HAP-1 (cell line): ENCODE results near the gene B3GAT3.
"Not testable (repeated sequence)": the region's sequence is repeated elsewhere in the genome, so short reads cannot be mapped to it uniquely, and the experiment has no call there.

ENCODE experiments used
- DNase-seq, 2 experiments: peaks; one replicate each; pipeline ENCODE4 v3.0.0-alpha.2; 2016 to 2020; ENCODE audit warnings: low spot score in 2 of 2
- H3K27me3 ChIP-seq: fragments of 250-450 bp; sonication (Bioruptor Pico); 2 replicates; pipeline ENCODE4 v1.5.1; 2020; ENCODE audit warnings: low read depth, mild to moderate bottlenecking, moderate library complexity
- H3K36me3 ChIP-seq: fragments of 250-450 bp; sonication (Bioruptor Pico); replicated peaks from 2 replicates; pipeline ENCODE4 v1.5.1; 2020; ENCODE audit warnings: mild to moderate bottlenecking
- H3K4me1 ChIP-seq: fragments of 250-450 bp; sonication (Bioruptor Pico); 2 replicates; pipeline ENCODE4 v1.5.1; 2020; ENCODE audit warnings: mild to moderate bottlenecking
- H3K4me3 ChIP-seq: fragments of 250-450 bp; sonication (Bioruptor Pico); 2 replicates; pipeline ENCODE4 v1.5.1; 2020; ENCODE audit warnings: mild to moderate bottlenecking, moderate library complexity
- H3K9me3 ChIP-seq: fragments of 250-450 bp; sonication (Bioruptor Pico); 2 replicates; pipeline ENCODE4 v1.5.1; 2020; ENCODE audit warnings: mild to moderate bottlenecking, moderate library complexity
- in situ Hi-C: fragments of 300-500 bp; cut with MboI; formaldehyde crosslinking; loops from 3 replicates; pipeline ENCODE4 v1.14.3; 2020; ENCODE audit warnings: low sequenced_read_pairs, inconsistent platforms, mixed read lengths

B3GAT3 gene

GRCh38 chr11:62650283-62650682 lies 28.5 kb upstream of the B3GAT3 start:
- Histone ChIP-seq H3K36me3 (peaks cover 34% of the 10 kb centered on the region), H3K4me1 (peaks cover 15% of the 10 kb centered on the region)
- in situ Hi-C loops, H3K4me3 ChIP-seq, DNase-seq, H3K27me3 ChIP-seq, H3K9me3 ChIP-seq: not testable (repeated sequence)

GRCh38 chr11:62649486-62649885 lies 27.7 kb upstream of the B3GAT3 start:
- no peaks in the 10 kb centered on the region for H3K9me3 ChIP-seq
- in situ Hi-C loops: no loop called here
- H3K4me1 ChIP-seq: peaks cover 20% of the 10 kb centered on the region
- H3K36me3 ChIP-seq: peaks cover 41% of the 10 kb centered on the region
- no peaks in the 10 kb centered on the region for H3K27me3 ChIP-seq
- H3K4me3 ChIP-seq: no peak overlapping the region
- DNase-seq: no peak

GRCh38 chr11:62648967-62649364 lies 27.2 kb upstream of the B3GAT3 start:
- H3K4me1 ChIP-seq: peaks cover 20% of the 10 kb centered on the region
- no peaks in the 10 kb centered on the region for H3K9me3 ChIP-seq
- in situ Hi-C loops: no loop called here
- H3K27me3 ChIP-seq: no peaks in the 10 kb centered on the region
- DNase-seq: no peak
- H3K36me3 ChIP-seq: peaks cover 46% of the 10 kb centered on the region
- H3K4me3 ChIP-seq: no peak overlapping the region

- peaks cover 51% of the 10 kb centered on the region for H3K36me3 ChIP-seq
- in situ Hi-C loops: no loop called here
- no peaks in the 10 kb centered on the region for H3K27me3 ChIP-seq
- no peak overlapping the region for H3K4me3 ChIP-seq
- H3K9me3 ChIP-seq: no peaks in the 10 kb centered on the region
- DNase-seq: no peak
- peaks cover 17% of the 10 kb centered on the region for H3K4me1 ChIP-seq
Measured at GRCh38 chr11:62648185-62648966, 26.6 kb upstream of the B3GAT3 start.

- Histone ChIP-seq H3K4me3 (no peak overlapping the region), H3K4me1 (peaks cover 17% of the 10 kb centered on the region), H3K9me3 (no peaks in the 10 kb centered on the region), H3K27me3 (no peaks in the 10 kb centered on the region), H3K36me3 (peaks cover 58% of the 10 kb centered on the region)
- in situ Hi-C loops: no loop called here
- no peak for DNase-seq
Measured at GRCh38 chr11:62647609-62648005, 25.8 kb upstream of the B3GAT3 start.

GRCh38 chr11:62646825-62647608 lies 25.2 kb upstream of the B3GAT3 start:
- DNase-seq: no peak
- no peak overlapping the region for H3K4me3 ChIP-seq
- peaks cover 59% of the 10 kb centered on the region for H3K36me3 ChIP-seq

GRCh38 chr11:62645946-62646824 lies 24.4 kb upstream of the B3GAT3 start, which contains the start of gene GANAB:
GANAB (minus strand) TSS chr11:62646613; CDS start chr11:62646599, 14 bp downstream.
- in situ Hi-C loops: no loop called here
- Histone ChIP-seq H3K36me3 (peaks cover 63% of the 10 kb centered on the region), H3K4me1 (peaks cover 12% of the 10 kb centered on the region), H3K4me3 (peak within 1 kb of the TSS; percentile 94), H3K9me3 (no peaks in the 10 kb centered on the region), H3K27me3 (no peaks in the 10 kb centered on the region)
- DNase-seq: peak; percentile 97 to 100

More at GRCh38 chr11:62646825-62647608, 25.2 kb upstream of the B3GAT3 start:
- Histone ChIP-seq H3K27me3 (no peaks in the 10 kb centered on the region), H3K9me3 (no peaks in the 10 kb centered on the region), H3K4me1 (peaks cover 17% of the 10 kb centered on the region)
- in situ Hi-C loops: no loop called here

GRCh38 chr11:62645671-62645945 lies 23.8 kb upstream of the B3GAT3 start:
- H3K36me3 ChIP-seq: peaks cover 67% of the 10 kb centered on the region
- no peak for DNase-seq
- H3K27me3 ChIP-seq: no peaks in the 10 kb centered on the region
- peaks cover 12% of the 10 kb centered on the region for H3K4me1 ChIP-seq
- H3K4me3 ChIP-seq: peak overlapping the region; percentile 94
- H3K9me3 ChIP-seq: no peaks in the 10 kb centered on the region
- in situ Hi-C loops: no loop called here

- no peak for DNase-seq
- Histone ChIP-seq H3K4me3 (no peak overlapping the region), H3K27me3 (no peaks in the 10 kb centered on the region), H3K4me1 (peaks cover 12% of the 10 kb centered on the region), H3K9me3 (no peaks in the 10 kb centered on the region), H3K36me3 (peaks cover 64% of the 10 kb centered on the region)
- in situ Hi-C loops: no loop called here
Measured at GRCh38 chr11:62644220-62644619, 22.4 kb upstream of the B3GAT3 start.

- DNase-seq: no peak
- no peak overlapping the region for H3K4me3 ChIP-seq
- H3K27me3 ChIP-seq: no peaks in the 10 kb centered on the region
- peaks cover 98% of the 10 kb centered on the region for H3K36me3 ChIP-seq
- H3K9me3 ChIP-seq: no peaks in the 10 kb centered on the region
- H3K4me1 ChIP-seq: no peaks in the 10 kb centered on the region
- in situ Hi-C loops: no loop called here
Measured at GRCh38 chr11:62632492-62632891, 10.7 kb upstream of the B3GAT3 start.

- Histone ChIP-seq H3K9me3 (no peaks in the 10 kb centered on the region), H3K36me3 (peaks cover 80% of the 10 kb centered on the region), H3K27me3 (no peaks in the 10 kb centered on the region), H3K4me1 (no peaks in the 10 kb centered on the region), H3K4me3 (no peak overlapping the region)
- DNase-seq: no peak
- in situ Hi-C loops: no loop called here
Measured at GRCh38 chr11:62627713-62628112, 5.9 kb upstream of the B3GAT3 start.

- Histone ChIP-seq H3K27me3 (no peaks in the 10 kb centered on the region), H3K4me1 (peaks cover 9% of the 10 kb centered on the region), H3K4me3 (peak overlapping the region; percentile 79), H3K9me3 (peaks cover 3% of the 10 kb centered on the region; the same call in 1 of the 2 replicates), H3K36me3 (peaks cover 38% of the 10 kb centered on the region)
- in situ Hi-C loops: no loop called here
- DNase-seq: no peak
Measured at GRCh38 chr11:62622476-62623089, 797 bp upstream of the B3GAT3 start.

GRCh38 chr11:62621027-62621566 lies 689 bp downstream of the B3GAT3 start:
- H3K4me1 ChIP-seq: peaks cover 9% of the 10 kb centered on the region
- in situ Hi-C loops: no loop called here

More at GRCh38 chr11:62621027-62621566, 689 bp downstream of the B3GAT3 start:
- H3K36me3 ChIP-seq: peaks cover 34% of the 10 kb centered on the region
- H3K9me3 ChIP-seq: peaks cover 3% of the 10 kb centered on the region; the same call in 1 of the 2 replicates
- DNase-seq: no peak
- peak overlapping the region; percentile 79 for H3K4me3 ChIP-seq
- no peaks in the 10 kb centered on the region for H3K27me3 ChIP-seq
